GM19455 (cell line): ENCODE measurements around the gene ZSCAN21.
"Not testable (repeated sequence)": the region's sequence is repeated elsewhere in the genome, so short reads cannot be mapped to it uniquely, and the experiment has no call there.

Experiments
- ATAC-seq: cut with Tn5 transposase; IDR thresholded peaks from one replicate; pipeline ENCODE4 v1.9.1; 2021; ENCODE audit not compliant: unreplicated experiment

ZSCAN21 gene

DNA sequence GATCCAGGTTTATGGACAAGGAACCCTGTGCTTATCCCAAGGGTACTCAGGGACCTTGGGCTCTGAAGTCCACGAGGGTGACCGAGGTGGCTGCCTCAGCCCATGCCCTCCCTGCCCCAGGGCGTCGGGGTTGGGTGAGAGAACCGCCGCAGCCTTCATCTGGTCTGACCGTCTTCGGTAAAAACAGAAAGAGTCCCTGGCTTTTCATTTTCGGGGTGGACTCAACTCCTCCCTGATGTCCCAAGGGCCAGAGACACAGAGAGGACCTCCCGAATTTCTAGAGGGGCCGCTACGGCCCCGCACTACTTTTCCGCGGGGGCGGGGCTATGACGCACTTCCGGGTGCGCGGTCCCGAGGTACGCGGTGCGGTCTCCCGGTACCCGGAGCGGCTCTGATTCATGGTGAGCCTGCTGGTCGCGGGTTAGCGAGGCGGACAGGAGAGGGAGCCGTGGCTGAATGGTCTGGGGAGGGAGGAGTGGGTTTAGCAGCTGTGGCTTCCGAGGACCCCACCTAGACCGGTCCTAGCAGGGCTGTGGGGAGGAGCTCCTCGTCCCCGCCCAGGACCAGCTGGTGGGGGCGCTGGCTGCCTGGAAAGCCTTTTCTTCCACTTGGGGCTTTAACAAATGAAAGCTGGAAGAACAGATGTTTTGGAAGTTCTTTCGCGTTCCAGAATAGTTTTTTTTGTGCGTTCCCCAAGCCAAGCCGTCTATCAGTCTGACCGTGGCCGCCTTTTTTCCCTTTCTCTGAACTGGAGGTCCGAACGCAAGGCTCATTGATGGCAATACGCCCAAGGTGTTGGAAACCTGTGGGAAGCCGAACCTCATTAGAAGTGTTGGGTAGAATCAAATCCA is at the start of gene ZSCAN21:
Gene ZSCAN21 (plus strand): TSS at position 334 of the 851 bp plus-strand sequence. CDS start 7,233 bp downstream, outside the sequence.
- ATAC-seq, result peak; percentile 92

DNA sequence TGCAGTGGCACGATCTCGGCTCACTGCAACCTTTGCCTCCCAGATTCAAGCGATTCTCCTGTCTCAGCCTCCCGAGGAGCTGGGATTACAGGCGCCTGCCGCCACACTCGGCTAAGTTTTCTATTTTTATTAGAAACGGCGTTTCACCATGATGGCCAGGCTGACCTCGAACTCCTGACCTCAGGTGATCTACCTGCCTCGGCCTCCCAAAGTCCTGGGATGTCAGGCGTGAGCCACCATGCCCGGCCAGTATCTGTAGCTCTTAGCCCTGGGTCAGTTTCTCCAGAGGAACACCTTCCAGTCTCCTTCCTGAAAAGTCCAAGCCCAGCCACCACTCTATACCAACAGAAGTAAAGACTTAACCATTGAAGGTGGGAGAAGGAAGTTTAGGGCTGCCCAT is 49.3 kb upstream of the ZSCAN21 start:
- no peak for ATAC-seq

DNA sequence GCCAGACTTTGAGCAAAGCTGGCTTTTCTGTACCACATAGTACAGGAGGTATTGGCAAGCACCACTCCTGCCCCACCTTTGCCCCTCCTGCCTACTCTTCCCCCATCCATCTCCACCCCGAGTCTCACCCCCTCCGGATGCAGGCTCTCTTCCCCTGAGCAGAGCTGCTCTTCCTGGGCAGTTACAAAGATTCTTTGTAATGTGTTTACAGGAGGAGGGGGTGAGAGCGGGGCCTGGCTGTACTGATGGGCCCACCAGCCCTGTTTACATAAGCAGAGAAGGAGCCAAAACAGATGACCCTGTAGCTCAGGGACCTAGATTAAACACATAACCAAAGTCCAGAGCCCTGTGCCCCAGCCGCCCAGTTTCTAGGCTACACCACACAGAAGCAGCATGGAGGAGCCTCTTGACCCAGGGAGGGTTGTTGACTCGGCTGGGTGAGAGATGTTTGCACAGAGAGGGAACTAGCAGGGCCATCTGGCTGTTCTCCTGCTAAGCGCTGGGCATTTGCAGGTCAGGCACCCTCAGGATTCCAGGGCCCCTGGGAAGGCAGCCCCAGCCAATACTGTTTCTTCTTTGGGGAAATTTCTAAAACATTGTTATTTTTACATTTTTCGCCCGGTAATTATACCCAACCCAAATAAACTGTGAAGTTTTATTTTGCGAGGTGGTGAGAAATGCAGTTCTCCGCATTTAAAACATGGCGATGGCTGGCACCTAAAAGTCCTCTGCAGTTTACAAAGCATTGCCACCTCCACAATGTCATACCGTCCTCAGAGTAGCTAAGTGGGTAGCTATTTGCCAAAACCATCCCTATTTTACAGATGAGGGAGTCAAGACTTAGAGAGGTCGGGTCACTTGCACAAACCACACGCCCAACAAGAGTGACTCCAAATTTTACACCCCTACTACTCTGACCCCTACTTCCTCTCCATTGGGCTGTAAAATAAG is 45.6 kb upstream of the ZSCAN21 start:
- no peak for ATAC-seq

DNA sequence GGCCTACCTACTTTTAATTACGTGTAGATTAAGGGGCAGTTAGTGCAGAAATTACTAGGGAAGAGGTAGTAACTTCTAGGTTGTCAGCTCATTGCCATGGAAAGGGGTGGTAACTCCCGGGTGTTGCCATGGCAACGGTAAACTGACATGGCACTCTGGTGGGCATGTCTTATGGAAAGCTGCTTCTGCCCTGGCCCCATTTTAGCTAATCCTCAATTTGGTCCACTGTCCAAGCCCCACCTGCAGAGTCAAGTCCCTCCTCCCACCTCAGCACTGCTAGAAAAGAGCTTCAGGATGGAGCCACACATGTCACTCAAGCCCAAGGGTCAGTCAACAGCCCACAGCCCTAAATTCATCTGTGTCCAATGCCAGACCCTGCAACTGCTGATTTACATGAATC is 41.7 kb upstream of the ZSCAN21 start:
- ATAC-seq, result no peak

DNA sequence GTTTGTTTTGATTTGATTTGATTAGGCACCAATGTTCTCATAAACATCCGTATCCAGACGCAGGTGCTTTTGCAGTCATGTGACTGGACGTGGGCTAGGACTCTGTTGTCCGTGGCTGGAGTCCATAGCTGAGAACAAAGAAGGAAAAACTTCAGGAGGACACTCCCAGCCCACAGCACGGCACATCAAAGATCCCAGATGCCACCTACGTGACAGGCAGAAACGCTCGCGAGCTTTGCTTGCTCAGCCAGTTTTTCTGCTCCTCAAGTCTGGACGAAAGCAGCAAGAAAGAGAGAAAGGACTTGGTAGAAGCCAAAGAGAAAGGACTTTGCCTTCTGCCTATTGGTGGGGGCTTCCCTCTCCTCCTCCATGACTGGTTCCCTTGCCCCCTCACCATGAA is 41.0 kb upstream of the ZSCAN21 start:
- no peak for ATAC-seq

DNA sequence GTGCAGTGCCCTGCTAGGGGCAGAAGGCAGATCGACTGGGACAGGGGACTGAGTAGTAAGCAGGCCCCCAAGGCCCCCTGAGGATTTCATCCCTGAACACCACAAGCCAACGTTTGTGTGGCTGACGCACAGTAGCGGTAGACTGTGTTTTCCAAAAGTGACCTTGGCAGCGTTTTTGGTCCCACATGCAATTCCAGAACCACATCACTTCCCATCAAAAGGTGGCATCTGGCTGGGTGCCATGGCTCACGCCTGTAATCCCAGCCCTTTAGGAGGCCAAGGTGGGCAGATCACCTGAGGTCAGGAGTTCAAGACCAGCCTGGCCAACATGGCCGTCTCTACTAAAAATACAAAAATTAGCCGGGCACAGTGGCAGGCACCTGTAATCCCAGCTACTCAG is 39.6 kb upstream of the ZSCAN21 start:
- ATAC-seq, result not testable (repeated sequence)

DNA sequence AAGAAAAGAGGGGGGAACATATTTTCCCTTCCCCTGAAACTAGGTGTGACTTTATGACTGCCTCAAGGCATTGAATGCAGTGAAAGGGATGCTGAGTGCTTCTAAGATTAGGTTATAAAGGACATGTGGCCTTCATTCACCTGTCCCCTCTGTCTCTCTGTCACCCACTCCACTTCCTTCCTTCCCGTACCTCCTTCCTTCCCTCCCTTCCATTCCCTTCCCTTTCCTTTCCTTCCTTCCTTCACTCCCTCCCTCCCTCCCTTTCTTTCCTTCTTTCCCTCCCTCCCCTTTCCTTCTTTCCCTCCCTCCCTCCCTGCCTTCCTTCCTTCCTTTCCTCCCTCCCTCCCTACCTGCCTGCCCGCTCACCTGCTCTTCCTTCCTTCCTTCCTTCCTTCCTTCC is 38.7 kb upstream of the ZSCAN21 start:
- no peak for ATAC-seq

DNA sequence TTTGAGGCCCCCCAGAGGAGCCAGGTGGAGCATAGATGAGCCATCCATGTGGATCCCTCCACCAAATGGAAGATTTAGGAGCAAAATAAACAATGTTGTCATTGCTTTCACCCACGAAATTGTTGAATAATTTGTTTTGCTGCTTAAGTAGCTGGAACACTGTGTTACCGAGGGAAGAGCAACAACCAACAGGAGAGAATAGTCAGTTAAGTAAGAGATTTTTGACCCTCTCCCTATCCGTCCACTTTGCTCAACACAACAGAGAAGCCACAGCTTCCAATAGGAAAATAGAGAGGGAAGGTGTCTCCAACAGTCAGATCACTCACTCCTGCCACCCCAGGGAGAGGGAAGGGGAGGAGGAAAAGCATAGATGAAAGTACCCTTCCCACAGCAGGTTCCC is 38.1 kb upstream of the ZSCAN21 start:
- no peak for ATAC-seq

DNA sequence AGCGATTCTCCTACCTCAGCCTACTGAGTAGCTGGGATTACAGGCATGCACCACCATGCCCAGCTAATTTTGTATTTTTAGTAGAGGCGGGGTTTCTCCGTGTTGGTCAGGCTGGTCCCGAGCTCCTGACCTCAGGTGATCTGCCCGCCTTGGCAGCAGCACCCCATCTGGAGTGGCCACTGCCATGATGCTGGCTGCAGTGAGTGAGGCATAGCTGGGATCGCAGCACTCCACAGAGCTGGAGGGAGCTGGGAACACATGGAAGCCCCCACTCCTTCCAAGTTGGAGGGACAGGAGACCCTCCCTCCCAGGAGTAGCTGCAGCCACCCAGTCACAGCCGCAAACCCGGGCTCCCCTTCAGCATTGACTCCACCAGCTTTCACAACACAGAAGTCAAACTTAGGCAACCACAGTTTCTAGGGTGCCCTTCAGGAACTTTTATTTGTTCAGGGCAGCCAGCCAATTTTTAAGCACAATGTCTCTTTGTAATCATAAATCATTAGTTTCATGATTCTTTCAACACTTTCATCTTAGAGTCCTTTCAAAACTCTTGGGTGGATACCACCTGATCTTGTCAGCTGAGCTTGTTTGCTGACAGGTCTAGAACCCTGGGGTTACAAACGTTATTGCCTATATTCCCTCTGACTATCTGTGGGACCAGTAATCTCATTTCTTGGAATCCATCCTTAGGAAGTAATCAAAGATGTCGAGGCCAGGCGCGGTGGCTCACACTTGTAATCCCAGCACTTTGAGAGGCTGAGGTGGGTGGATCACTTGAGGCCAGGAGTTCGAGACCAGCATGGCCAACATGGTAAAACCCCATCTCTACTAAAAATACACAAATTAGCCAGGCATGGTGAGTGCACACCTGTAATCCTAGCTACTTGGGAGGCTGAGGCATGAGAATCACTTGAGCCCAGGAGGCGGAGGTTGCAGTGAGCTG is 36.9 kb upstream of the ZSCAN21 start:
- ATAC-seq, result not testable (repeated sequence)

DNA sequence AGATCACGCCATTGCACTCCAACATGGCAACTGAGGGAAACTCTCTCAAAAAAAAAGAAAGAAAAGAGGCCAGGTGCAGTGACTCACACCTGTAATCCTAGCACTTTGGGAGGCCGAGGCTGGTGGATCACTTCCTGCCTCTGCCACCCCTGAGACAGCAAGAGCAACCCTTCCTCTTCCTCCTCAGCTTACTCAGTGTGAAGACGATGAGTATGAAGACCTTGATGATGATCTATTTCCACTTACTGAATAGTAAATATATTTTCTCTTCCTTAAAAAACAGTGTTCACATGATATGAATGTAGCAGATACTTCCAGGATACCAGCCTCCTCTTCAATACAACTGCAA is 36.3 kb upstream of the ZSCAN21 start:
- no peak for ATAC-seq

DNA sequence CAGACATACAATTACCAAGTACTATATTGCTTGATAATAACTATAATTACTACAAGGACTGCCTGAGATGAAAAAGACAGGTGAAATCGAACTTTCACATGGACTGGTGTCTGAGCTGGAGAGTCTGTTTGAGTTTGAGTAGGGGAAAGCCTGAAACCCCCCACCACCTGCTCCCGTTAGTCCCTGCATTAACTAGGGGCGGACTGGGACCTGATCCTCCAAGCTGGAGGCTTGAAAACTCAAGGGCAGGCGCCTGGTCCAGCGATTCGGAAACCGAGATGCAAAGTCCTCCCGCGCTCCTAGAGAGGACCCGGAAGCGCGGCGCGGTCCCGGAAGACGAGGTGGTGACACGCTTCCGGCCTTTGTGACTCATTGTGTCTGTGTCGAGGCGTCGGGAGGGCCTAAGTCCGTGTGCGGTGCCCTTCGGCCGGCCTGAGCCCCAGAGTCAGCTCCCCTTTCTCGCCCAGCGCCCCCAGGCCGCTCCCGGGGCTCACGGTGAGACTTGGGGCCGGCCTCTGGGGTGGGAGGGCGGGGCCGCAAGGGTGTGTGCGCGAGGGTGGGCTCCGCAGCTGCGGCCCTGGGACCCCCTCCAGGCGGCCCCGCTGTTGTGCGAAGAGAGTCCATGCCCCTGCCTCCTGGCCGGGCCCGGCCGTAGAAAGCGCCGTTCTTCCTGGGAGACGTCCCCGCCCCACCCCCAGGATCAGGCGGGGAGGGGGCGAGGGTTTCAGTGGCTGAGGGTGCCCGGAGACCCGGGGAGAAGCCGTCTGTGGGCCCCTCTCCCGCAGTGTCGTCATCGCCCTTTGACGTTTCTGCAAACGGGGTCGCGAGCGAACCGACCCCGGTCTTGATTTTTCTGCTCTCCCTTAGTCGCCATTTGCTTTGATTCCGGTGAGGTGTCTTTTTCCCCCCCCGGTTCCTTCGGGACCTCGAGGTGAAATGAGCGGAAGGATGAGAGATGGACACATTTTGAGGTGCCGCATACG is 34.1 kb upstream of the ZSCAN21 start, which contains the start of gene ZKSCAN1:
Gene ZKSCAN1 (plus strand): TSS at position 365 of the 983 bp plus-strand sequence. CDS start 7,911 bp downstream, outside the sequence.
- ATAC-seq, result peak; percentile 94

DNA sequence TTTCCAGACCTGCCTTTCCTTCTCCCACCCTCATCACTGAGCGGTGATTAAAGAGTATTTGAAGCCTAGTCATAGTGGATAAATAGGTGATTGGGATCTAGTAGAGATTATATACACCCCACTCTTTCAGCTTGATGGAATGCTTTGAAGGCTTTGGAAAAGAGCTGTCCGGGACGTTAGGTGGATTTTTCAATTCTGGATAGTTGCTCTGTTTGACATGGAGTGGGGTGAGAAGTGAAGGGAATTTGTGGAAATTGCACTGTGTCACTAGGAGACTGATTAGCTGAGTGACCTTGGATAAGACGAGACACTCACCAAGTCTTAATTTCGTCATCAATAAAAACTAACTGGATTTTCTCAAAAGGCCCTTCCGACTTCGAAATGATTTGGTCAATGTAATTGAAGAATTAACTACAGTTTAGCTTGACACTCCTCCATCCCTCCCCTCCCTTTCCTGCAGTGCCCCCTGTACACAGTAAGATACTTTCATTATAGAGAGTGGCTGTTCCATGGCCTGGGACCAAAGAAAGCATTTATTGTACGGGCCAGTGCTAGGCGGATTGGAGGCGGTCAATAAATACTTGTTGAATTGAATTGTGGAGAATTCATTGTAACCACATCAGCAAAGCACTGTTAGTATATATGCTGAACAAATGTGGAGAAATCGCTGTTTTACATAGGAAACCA is 33.2 kb upstream of the ZSCAN21 start:
- ATAC-seq, result no peak

DNA sequence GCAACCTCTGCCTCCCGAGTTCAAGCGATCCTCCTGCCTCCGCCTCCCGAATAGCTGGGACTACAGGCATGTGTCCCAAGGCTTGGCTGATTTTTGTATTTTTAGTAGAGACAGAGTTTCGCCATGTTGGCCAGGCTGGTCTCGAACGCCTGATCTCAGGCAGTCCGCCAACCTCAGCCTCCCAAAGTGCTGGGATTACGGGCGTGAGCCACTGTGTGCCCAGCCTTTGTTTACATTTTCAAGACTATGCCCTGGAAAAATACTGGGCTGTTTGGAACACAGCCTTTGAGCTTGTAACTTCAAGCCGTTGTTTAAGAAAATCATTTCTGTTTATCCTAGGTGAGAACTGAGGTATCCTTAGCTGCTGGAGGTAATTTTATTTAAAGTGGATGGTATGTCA is 32.3 kb upstream of the ZSCAN21 start:
- ATAC-seq, result no peak

DNA sequence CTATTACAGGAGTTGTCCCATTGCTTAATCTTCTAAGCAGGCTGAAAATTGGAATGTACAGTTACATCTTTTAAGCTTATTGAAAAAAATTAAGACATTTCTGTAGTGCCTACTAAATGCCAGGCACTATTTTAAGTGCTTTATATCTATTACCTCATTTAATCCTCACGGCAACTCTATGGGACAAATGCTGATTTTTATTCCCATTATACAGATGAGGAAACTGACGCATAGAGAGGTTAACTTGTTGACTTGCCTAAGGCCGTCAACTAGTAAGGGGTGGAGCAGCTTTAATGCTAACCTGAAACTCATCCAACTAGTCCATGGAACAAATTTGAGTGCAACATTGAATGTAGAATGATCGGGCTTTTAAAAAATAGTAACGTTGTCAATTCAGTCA is 31.7 kb upstream of the ZSCAN21 start:
- no peak for ATAC-seq

DNA sequence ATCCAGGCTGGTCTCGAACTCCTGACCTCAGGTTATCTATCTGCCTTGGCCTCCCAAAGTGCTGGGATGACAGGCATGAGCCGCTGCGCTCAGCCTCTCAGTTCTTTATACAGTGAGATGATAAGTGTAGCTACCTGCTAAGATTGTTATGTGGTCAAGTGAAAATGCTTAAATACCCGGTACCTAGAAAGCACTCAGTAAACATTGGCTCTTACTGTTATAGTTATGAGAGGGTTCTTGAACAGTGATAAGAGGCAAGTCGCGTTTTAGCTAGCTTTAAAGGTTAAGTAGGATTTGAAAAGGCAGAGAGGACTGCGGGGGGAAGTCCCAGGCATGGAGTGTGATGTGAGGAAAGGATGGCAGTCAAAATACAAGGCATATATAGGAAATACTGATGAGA is 29.7 kb upstream of the ZSCAN21 start:
- no peak for ATAC-seq

DNA sequence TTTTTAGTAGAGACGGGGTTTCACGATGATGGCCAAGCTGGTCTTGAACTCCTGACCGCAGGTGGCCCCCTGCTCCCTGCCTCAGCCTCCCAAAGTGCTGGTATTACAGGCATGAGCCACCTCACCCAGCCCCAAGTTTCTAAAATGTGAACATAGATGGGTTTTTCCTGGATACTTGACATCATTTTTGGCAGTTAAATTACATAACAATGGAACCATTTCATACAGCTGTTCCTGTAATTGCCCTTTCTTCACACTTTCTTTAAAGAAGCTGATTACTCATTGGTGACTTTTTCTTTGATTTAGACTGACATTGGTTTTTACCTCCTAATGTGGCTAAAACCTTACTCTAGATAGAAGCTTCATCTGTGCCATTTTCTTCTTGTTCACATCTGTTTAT is 28.3 kb upstream of the ZSCAN21 start:
- no peak for ATAC-seq

DNA sequence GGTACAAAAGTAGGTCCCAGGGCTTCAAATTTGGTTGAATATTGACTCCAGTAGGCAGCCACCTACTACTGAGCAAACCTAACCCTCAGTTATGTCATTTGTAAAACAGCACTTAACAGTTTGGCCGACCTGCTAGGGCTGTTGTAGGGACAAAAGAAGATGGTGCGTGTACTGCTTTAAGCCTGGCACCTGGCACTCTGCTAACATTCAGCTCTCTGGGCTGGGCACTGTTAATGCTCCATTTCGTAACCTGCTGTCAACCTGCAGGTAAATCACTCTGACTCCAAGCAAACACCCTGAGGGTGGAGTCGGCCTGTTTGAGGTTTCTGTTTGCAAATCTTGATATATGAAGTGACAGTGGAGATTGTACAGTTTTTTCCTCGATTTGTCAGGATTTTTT is 27.0 kb upstream of the ZSCAN21 start:
- no peak for ATAC-seq

DNA sequence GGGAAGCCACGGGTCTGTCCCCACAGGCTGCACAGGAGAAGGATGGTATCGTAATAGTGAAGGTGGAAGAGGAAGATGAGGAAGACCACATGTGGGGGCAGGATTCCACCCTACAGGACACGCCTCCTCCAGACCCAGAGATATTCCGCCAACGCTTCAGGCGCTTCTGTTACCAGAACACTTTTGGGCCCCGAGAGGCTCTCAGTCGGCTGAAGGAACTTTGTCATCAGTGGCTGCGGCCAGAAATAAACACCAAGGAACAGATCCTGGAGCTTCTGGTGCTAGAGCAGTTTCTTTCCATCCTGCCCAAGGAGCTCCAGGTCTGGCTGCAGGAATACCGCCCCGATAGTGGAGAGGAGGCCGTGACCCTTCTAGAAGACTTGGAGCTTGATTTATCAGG is 26.0 kb upstream of the ZSCAN21 start:
- ATAC-seq, result no peak

DNA sequence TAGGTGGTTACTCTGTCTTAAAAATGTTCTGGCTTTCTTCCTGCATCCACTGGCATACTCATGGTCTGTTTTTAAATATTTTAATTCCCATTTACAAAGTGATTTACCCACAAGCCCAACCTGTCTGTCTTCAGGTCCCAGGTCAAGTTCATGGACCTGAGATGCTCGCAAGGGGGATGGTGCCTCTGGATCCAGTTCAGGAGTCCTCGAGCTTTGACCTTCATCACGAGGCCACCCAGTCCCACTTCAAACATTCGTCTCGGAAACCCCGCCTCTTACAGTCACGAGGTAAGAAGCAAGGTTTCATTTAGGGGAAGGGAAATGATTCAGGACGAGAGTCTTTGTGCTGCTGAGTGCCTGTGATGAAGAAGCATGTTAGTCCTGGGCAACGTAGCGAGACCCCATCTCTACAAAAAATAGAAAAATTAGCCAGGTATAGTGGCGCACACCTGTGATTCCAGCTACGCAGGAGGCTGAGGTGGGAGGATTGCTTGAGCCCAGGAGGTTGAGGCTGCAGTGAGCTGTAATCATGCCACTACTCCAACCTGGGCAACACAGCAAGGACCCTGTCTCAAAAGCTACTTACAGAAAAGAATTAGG is 25.5 kb upstream of the ZSCAN21 start:
- ATAC-seq, result no peak
